Measurements from ENCODE around the gene STUM.

The STUM gene

GRCh38 chr1:226654668-226655055 is 106.1 kb downstream of the STUM start:
- Histone ChIP-seq H3K9ac (ENCODE audit: low read depth, low read length) (peak overlapping the region; percentile 49), H3K4me2 (ENCODE audit: insufficient read depth, low read length) (peak overlapping the region; percentile 68), H3K27me3 (ENCODE audit: insufficient read depth, low read length, poor library complexity) (no peaks in the 10 kb centered on the region), H3K4me3 (ENCODE audit: low read depth in 1 of 2, low read length in 2 of 2) (peak overlapping the region in 1 of 2 experiments; percentile 41; a peak in 2 of 4 replicates), H3K27ac (ENCODE audit: low read length) (no peak overlapping the region; the same call in none of the 2 replicates), H3K79me2 (ENCODE audit: insufficient read depth, low read length) (peaks cover 40% of the 10 kb centered on the region), H3K36me3 (ENCODE audit: insufficient read depth, low read length) (0 out of 2 replicates have a peak, but pooled peaks cover 6% of the 10 kb centered on the region), H3K9me3 (ENCODE audit: insufficient read depth, low read length, severe bottlenecking) (no peaks in the 10 kb centered on the region), H3K4me1 (ENCODE audit: insufficient read depth, low read length) (peaks cover 69% of the 10 kb centered on the region), H2AFZ (ENCODE audit: low read depth, low read length) (peak overlapping the region; percentile 23), H4K20me1 (ENCODE audit: insufficient read depth, low read length) (peaks cover 22% of the 10 kb centered on the region)
- ATAC-seq (ENCODE audit: insufficient read depth, low read depth) = no peak
- no peak for TF ChIP-seq EZH2 (IDR thresholded peaks at IDR 0.05; ENCODE audit: borderline replicate concordance, low read depth, low read length, severe bottlenecking)
- TF ChIP-seq CTCF (IDR thresholded peaks at IDR 0.05; ENCODE audit: borderline replicate concordance, extremely low read depth, low read length, poor library complexity, severe bottlenecking) = no peak
- no peak for DNase-seq

GRCh38 chr1:226655251-226656163 is 106.9 kb downstream of the STUM start:
- no peak overlapping the region; the same call in none of the 2 replicates for H3K27ac ChIP-seq (ENCODE audit: low read length)
- H3K36me3 ChIP-seq (ENCODE audit: insufficient read depth, low read length) = 0 out of 2 replicates have a peak, but pooled peaks cover 6% of the 10 kb centered on the region
- H3K79me2 ChIP-seq (ENCODE audit: insufficient read depth, low read length) = peaks cover 49% of the 10 kb centered on the region
- ATAC-seq (ENCODE audit: insufficient read depth, low read depth) (no peak), DNase-seq (peak; percentile 42)
- H4K20me1 ChIP-seq (ENCODE audit: insufficient read depth, low read length) = peaks cover 23% of the 10 kb centered on the region
- no peaks in the 10 kb centered on the region for H3K27me3 ChIP-seq (ENCODE audit: insufficient read depth, low read length, poor library complexity)
- no peak overlapping the region for H2AFZ ChIP-seq (ENCODE audit: low read depth, low read length)
- TF ChIP-seq CTCF (IDR thresholded peaks at IDR 0.05; ENCODE audit: borderline replicate concordance, extremely low read depth, low read length, poor library complexity, severe bottlenecking) (no peak), EZH2 (IDR thresholded peaks at IDR 0.05; ENCODE audit: borderline replicate concordance, low read depth, low read length, severe bottlenecking) (no peak)
- H3K9me3 ChIP-seq (ENCODE audit: insufficient read depth, low read length, severe bottlenecking) = no peaks in the 10 kb centered on the region
- peak overlapping the region in 1 of 2 experiments; percentile 41; a peak in 2 of 4 replicates for H3K4me3 ChIP-seq (ENCODE audit: low read depth in 1 of 2, low read length in 2 of 2)
- peak overlapping the region; percentile 49 for H3K9ac ChIP-seq (ENCODE audit: low read depth, low read length)
- peak overlapping the region; percentile 68 for H3K4me2 ChIP-seq (ENCODE audit: insufficient read depth, low read length)
- H3K4me1 ChIP-seq (ENCODE audit: insufficient read depth, low read length) = peaks cover 76% of the 10 kb centered on the region

GRCh38 chr1:226656201-226656600 is 107.6 kb downstream of the STUM start:
- ATAC-seq (ENCODE audit: insufficient read depth, low read depth) (no peak), DNase-seq (no peak)
- Histone ChIP-seq H3K4me3 (ENCODE audit: low read depth in 1 of 2, low read length in 2 of 2) (no peak overlapping the region; a peak in 1 of 4 replicates), H3K9me3 (ENCODE audit: insufficient read depth, low read length, severe bottlenecking) (no peaks in the 10 kb centered on the region), H3K79me2 (ENCODE audit: insufficient read depth, low read length) (peaks cover 53% of the 10 kb centered on the region), H3K27me3 (ENCODE audit: insufficient read depth, low read length, poor library complexity) (no peaks in the 10 kb centered on the region), H3K9ac (ENCODE audit: low read depth, low read length) (peak overlapping the region; percentile 49; the same call in 1 of the 2 replicates), H2AFZ (ENCODE audit: low read depth, low read length) (no peak overlapping the region), H4K20me1 (ENCODE audit: insufficient read depth, low read length) (peaks cover 24% of the 10 kb centered on the region), H3K27ac (ENCODE audit: low read length) (no peak overlapping the region; the same call in none of the 2 replicates), H3K4me1 (ENCODE audit: insufficient read depth, low read length) (peaks cover 82% of the 10 kb centered on the region), H3K36me3 (ENCODE audit: insufficient read depth, low read length) (peaks cover 8% of the 10 kb centered on the region; the same call in 1 of the 2 replicates), H3K4me2 (ENCODE audit: insufficient read depth, low read length) (peak overlapping the region; percentile 68; the same call in 1 of the 2 replicates)
- no peak for TF ChIP-seq CTCF (IDR thresholded peaks at IDR 0.05; ENCODE audit: borderline replicate concordance, extremely low read depth, low read length, poor library complexity, severe bottlenecking)
- TF ChIP-seq EZH2 (IDR thresholded peaks at IDR 0.05; ENCODE audit: borderline replicate concordance, low read depth, low read length, severe bottlenecking) = no peak

All from DND-41 (cell line).